K562 (cell line): ENCODE measurements around the gene KATNAL1. TPM values are rescaled to one million over a fixed set of nuclear protein-coding genes. Genes with fewer than 3 reads are reported as not detected.

Experiments
- ATAC-seq: fragments of 200-7000 bp; cut with Tn5 transposase; 3 replicates; pipeline ENCODE4 v1.9.1; 2020; ENCODE audit warnings: moderate library complexity
- BruUV-seq: library from RNA; stranded (reverse); fragments of 400-500 nt; replicated peaks from 2 replicates; lab custom pipeline; 2021; lab: Mats Ljungman, UMichigan
- CTCF ChIA-PET: fragments of 300-600 bp; formaldehyde crosslinking; extraction: SDS; loops from one replicate; lab custom pipeline; 2021; ENCODE audit warnings: low intra/inter-chr PET ratio; lab: Yijun Ruan, JAX
- POLR2A ChIA-PET: fragments of 300-600, 350-650 bp; sonication (Branson Sonifier 250); formaldehyde crosslinking; extraction: SDS; loops from one replicate; lab custom pipeline; 2021; ENCODE audit warnings: antibody characterized with exemption, inconsistent platforms; lab: Yijun Ruan, JAX
- DNase-seq, 4 experiments: peaks; one replicate each; pipeline versions ENCODE4 v3.0.0 to v3.0.0-alpha.2; 2011 to 2018; ENCODE audit warnings: low spot score in 3 of 4, mixed read lengths in 3 of 4; ENCODE audit errors: extremely low read depth in 1 of 4
- FAIRE-seq: peaks from 2 replicates; lab custom pipeline; 2011; peaks lifted over from hg19 to GRCh38; lab: Jason Lieb, UNC
- H2AFZ ChIP-seq: 2 replicates; pipeline ENCODE4 v1.6.0; 2011; ENCODE audit warnings: low read depth, low read length, control low read depth, inconsistent platforms
- H3K27ac ChIP-seq: fragments of 200-600 bp; 3 replicates; pipeline ENCODE4 v1.8.0; 2011; ENCODE audit warnings: low read depth, mild to moderate bottlenecking, control low read depth, inconsistent platforms, low read length, moderate library complexity, mixed read lengths; ENCODE audit errors: extremely low read depth
- H3K27me3 ChIP-seq, 2 experiments: fragments of 300-600 bp in 1 of 2; 2 replicates in 1 of 2; 3 replicates in 1 of 2; pipeline versions ENCODE4 v1.6.0 to v1.8.0; 2011; ENCODE audit warnings: inconsistent platforms in 2 of 2, low read length in 2 of 2, mild to moderate bottlenecking in 1 of 2, mixed read lengths in 1 of 2, moderate library complexity in 1 of 2; ENCODE audit not compliant: control insufficient read depth in 2 of 2, insufficient read depth in 2 of 2
- H3K36me3 ChIP-seq: fragments of 300-600 bp; 3 replicates; pipeline ENCODE4 v1.8.0; 2011; ENCODE audit warnings: mild to moderate bottlenecking, low read length, inconsistent platforms; ENCODE audit not compliant: control insufficient read depth, insufficient read depth
- H3K4me1 ChIP-seq, 2 experiments: fragments of 200-600 bp in 1 of 2; replicated peaks in 1 of 2; 2 replicates in 1 of 2; 3 replicates in 1 of 2; pipeline versions ENCODE4 v1.5.1 to v1.8.0; 2011; ENCODE audit warnings: inconsistent platforms in 2 of 2, low read length in 2 of 2, mild to moderate bottlenecking in 1 of 2, mixed read lengths in 1 of 2, moderate library complexity in 1 of 2; ENCODE audit not compliant: control insufficient read depth in 2 of 2, insufficient read depth in 2 of 2
- H3K4me2 ChIP-seq: 2 replicates; pipeline ENCODE4 v1.6.1; 2011; ENCODE audit warnings: low read length, control low read depth, inconsistent platforms, mixed read lengths; ENCODE audit not compliant: insufficient read depth
- H3K4me3 ChIP-seq: fragments of 200-600 bp; sonication (generic), shearing (Covaris generic); 2 replicates; pipeline ENCODE4 v1.5.1; 2016; ENCODE audit warnings: control low read depth, inconsistent platforms
- H3K79me2 ChIP-seq: fragments of 200-600 bp; 3 replicates; pipeline ENCODE4 v1.8.0; 2011; ENCODE audit warnings: low read length, inconsistent platforms; ENCODE audit not compliant: control insufficient read depth, insufficient read depth
- H3K9ac ChIP-seq, 2 experiments: 2 replicates each; pipeline versions ENCODE4 v1.6.0 to v1.6.1; 2011; ENCODE audit warnings: low read depth in 2 of 2, low read length in 2 of 2, control low read depth in 1 of 2, inconsistent platforms in 1 of 2, mild to moderate bottlenecking in 1 of 2, mixed read lengths in 1 of 2; ENCODE audit not compliant: insufficient read depth in 1 of 2
- H3K9me1 ChIP-seq: one replicate; pipeline ENCODE4 v1.6.0; 2011; ENCODE audit warnings: inconsistent platforms, mild to moderate bottlenecking, low read length, moderate library complexity; ENCODE audit not compliant: control insufficient read depth, insufficient read depth
- H3K9me3 ChIP-seq: replicated peaks from 2 replicates; pipeline ENCODE4 v1.5.1; 2011; ENCODE audit warnings: low read depth, low read length, inconsistent platforms; ENCODE audit not compliant: control insufficient read depth, insufficient read depth
- H4K20me1 ChIP-seq: replicated peaks from 2 replicates; pipeline ENCODE4 v1.6.1; 2011; ENCODE audit warnings: low read length, inconsistent platforms, mixed read lengths; ENCODE audit not compliant: control insufficient read depth, insufficient read depth
- CTCF ChIP-seq, 3 experiments: IDR thresholded peaks in 2 of 3; conservative IDR thresholded peaks in 1 of 3; 2 replicates each; pipeline ENCODE4 v1.5.1; 2011 to 2012; ENCODE audit warnings: low read length in 3 of 3, mild to moderate bottlenecking in 3 of 3, control low read depth in 2 of 3, improper control_type of control experiment in 1 of 3, inconsistent platforms in 1 of 3, low read depth in 1 of 3, mixed read lengths in 1 of 3, moderate library complexity in 1 of 3; ENCODE audit not compliant: insufficient read depth in 2 of 3
- DIDO1 ChIP-seq: fragments of 450-650 bp; IDR thresholded peaks from 2 replicates; pipeline ENCODE4 v1.6.1; 2016; ENCODE audit warnings: low read depth, missing biosample characterization, missing genetic modification characterization
- ERF ChIP-seq: fragments of 450-650 bp; formaldehyde crosslinking; IDR thresholded peaks from 2 replicates; pipeline ENCODE4 v1.4.0; 2020; ENCODE audit warnings: mild to moderate bottlenecking, mixed read lengths
- ILK ChIP-seq: fragments of 450-650 bp; IDR thresholded peaks from 2 replicates; pipeline ENCODE4 v1.6.1; 2016; ENCODE audit warnings: missing genetic modification characterization, low read depth, mild to moderate bottlenecking, missing compliant biosample characterization, moderate library complexity, borderline replicate concordance
- NR4A1 ChIP-seq, 2 experiments: fragments of 250-450 bp in 1 of 2; fragments of 450-650 bp in 1 of 2; sonication (Bioruptor Pico) in 1 of 2; IDR thresholded peaks; 2 replicates each; pipeline versions ENCODE4 v1.4.0 to v1.6.1; 2016 to 2020; ENCODE audit warnings: mild to moderate bottlenecking in 2 of 2, missing compliant biosample characterization in 1 of 2, missing genetic modification characterization in 1 of 2, moderate library complexity in 1 of 2
- OTX1 ChIP-seq: fragments of 450-650 bp; formaldehyde crosslinking; IDR thresholded peaks from 2 replicates; pipeline ENCODE4 v1.4.0; 2022; ENCODE audit warnings: mild to moderate bottlenecking
- SIRT6 ChIP-seq: IDR thresholded peaks from one replicate; pipeline ENCODE4 v1.6.1; 2012; ENCODE audit warnings: low read depth, mild to moderate bottlenecking, control low read depth, inconsistent platforms, low read length, moderate library complexity
- SMARCA4 ChIP-seq: fragments of 450-650 bp; IDR thresholded peaks from 2 replicates; pipeline ENCODE4 v1.6.1; 2016
- ZBED1 ChIP-seq: IDR thresholded peaks from 2 replicates; pipeline ENCODE4 v1.6.1; 2014
- ZBTB2 ChIP-seq: fragments of 450-650 bp; IDR thresholded peaks from 2 replicates; pipeline ENCODE4 v1.6.1; 2016; ENCODE audit warnings: antibody characterized with exemption
- ZNF318 ChIP-seq, 2 experiments: fragments of 450-650 bp; IDR thresholded peaks; 2 replicates each; pipeline ENCODE4 v1.6.1; 2016; ENCODE audit warnings: mild to moderate bottlenecking in 2 of 2, borderline replicate concordance in 1 of 2, low read depth in 1 of 2, moderate library complexity in 1 of 2
- WGBS: fragments of 100-300 bp; shearing (Covaris generic); methylation state at CpG from one replicate; pipeline ENCODE4 v1.1.6; 2016; ENCODE audit warnings: low coverage, mixed read lengths; ENCODE audit not compliant: insufficient coverage; ENCODE audit errors: missing lambda C conversion rate; 5-methylcytosine and 5-hydroxymethylcytosine counted together
- in situ Hi-C: fragments of 300-500 bp; cut with MboI; formaldehyde crosslinking; loops from 4 replicates; pipeline ENCODE4 v1.15.0; 2018; ENCODE audit warnings: inconsistent platforms, mixed read lengths
- intact Hi-C: fragments of 100-400 bp; cut with micrococcal nuclease; formaldehyde crosslinking; loops from 2 replicates; pipeline ENCODE4 v1.14.2; 2022
- polyA plus RNA-seq, 8 experiments: library from polyadenylated mRNA; depleted of rRNA in 4 of 8; stranded (reverse) in 5 of 8; unstranded in 3 of 8; fragments of >200 nt; fragmentation: Nextera tagmentation in 2 of 8; fragmentation: Illumina TruSeq in 1 of 8; extraction: Ambion mirVana in 2 of 8; extraction: Trizol in 1 of 8; gene quantifications; 2 replicates each; pipeline versions ENCODE4 v1.2.1 to v1.2.3, GENCODE V29; 2011 to 2014; ENCODE audit warnings: inconsistent platforms in 1 of 8, missing spikeins in 1 of 8
- total RNA-seq, 7 experiments: library from RNA; depleted of rRNA in 6 of 7; stranded (reverse); fragments of >200 nt in 6 of 7; fragmentation: Illumina TruSeq in 2 of 7; extraction: Trizol in 2 of 7; gene quantifications; 2 replicates each; pipeline versions ENCODE4 v1.2.1 to v1.2.3, GENCODE V29; 2011 to 2021; ENCODE audit warnings: low replicate concordance in 1 of 7

The KATNAL1 gene
- total and polyA plus RNA-seq, 9 of the 15 experiments (the other 6 are each of a cell fraction or from before 2014, with no cell fraction given): 2.5 to 8.2 (median 5.5) TPM

GRCh38 chr13:30295116-30295515 is 12.2 kb downstream of the KATNAL1 start:
- ChIA-PET POLR2A (interaction anchor here (1.1 to 1.2 kb wide), 3 partner anchors 8 to 12 kb away, joined by 4 to 6 read pairs (median 5); partner anchors contain the start of gene KATNAL1), CTCF (no interaction called here)
- H4K20me1 ChIP-seq: no peaks in the 10 kb centered on the region
- no peaks in the 10 kb centered on the region for H3K36me3 ChIP-seq
- peaks cover 0 to 7% of the 10 kb centered on the region in 2 experiments; a peak in 2 of 5 replicates for H3K4me1 ChIP-seq
- H3K9me3 ChIP-seq: no peaks in the 10 kb centered on the region
- intact Hi-C loops: no loop called here
- WGBS: 66% methylated on average over 2 of the region's 2 CpGs
- in situ Hi-C loops: no loop called here
- H3K9me1 ChIP-seq: no peaks in the 10 kb centered on the region
- H3K27ac ChIP-seq: no peak overlapping the region
- no peaks in the 10 kb centered on the region for H3K27me3 ChIP-seq
- DNase-seq (no peak), FAIRE-seq (no peak), ATAC-seq (no peak)
- H3K9ac ChIP-seq: no peak overlapping the region
- no peak overlapping the region for H2AFZ ChIP-seq
- H3K79me2 ChIP-seq: peaks cover 61% of the 10 kb centered on the region
- no TSS peak for BruUV-seq
- H3K4me3 ChIP-seq: no peak overlapping the region
- H3K4me2 ChIP-seq: no peak overlapping the region
- TF ChIP-seq ZBTB2 (no peak), CTCF (IDR thresholded peaks at IDR 0.05 in 2 of 3, conservative IDR thresholded peaks at IDR 0.05 in 1 of 3; ENCODE audit: insufficient read depth in 2 of 3, low read depth in 1 of 3, low read length in 3 of 3) (no peak), DIDO1 (no peak), ERF (CRISPR knock-in tag) (no peak), ILK (tag) (no peak), ZBED1 (no peak), ZNF318 (IDR thresholded peaks at IDR 0.05; ENCODE audit: borderline replicate concordance in 1 of 2, low read depth in 1 of 2) (no peak), SIRT6 (no peak), OTX1 (CRISPR knock-in tag) (no peak), SMARCA4 (no peak), NR4A1 (CRISPR knock-in tag; IDR thresholded peaks at IDR 0.05) (no peak), NR4A1 (tag; IDR thresholded peaks at IDR 0.05) (no peak)
